ENCODE data around the gene TSHZ2. TPM values are rescaled to one million over a fixed set of nuclear protein-coding genes. Genes with fewer than 3 reads are reported as not detected.

The TSHZ2 gene
- total RNA-seq, 1 experiment from 2014 or later: 0.07 TPM

DNA sequence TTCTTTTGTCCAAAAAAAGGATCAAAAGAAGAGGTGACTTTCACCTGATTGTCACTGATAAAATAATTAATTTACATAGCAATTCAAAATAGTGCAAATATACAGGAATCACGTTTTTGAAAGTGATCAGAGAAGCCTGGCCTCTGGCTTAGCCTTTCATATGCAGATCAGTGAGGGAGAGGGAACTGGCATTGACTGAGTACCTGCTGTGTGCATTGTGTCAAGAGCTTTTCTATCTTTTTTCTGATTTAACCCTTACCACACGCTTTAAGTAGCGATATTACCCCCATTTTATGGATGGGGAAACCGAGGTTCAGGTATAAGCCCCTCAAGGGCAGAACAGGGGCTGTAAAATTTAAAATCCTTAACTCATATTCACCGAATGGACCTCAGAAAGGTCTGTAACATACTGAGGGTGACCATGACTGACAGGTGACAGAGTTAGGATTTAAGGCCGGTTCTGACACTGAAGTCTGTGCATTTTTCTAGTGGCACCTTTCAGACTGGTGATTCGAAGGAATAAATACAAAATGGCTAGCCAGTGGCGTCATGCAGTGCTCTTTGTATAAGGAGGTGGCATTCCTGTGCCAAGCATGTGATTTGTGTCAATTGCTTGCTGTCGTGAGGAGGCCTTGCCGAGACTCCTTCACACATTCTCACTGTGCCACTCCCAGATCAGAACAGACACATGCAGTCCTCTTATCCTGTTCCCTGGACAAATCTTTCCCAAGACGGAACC is 310.2 kb downstream of the TSHZ2 start:
- no peak for TF ChIP-seq SIN3A (IDR thresholded peaks at IDR 0.05; ENCODE audit: low read depth)
- TF ChIP-seq SP1 (IDR thresholded peaks at IDR 0.05; ENCODE audit: low read depth): no peak
- TF ChIP-seq ZFX (IDR thresholded peaks at IDR 0.05): no peak
- TF ChIP-seq CEBPB (IDR thresholded peaks at IDR 0.05; ENCODE audit: low read depth): no peak
- no peak for TF ChIP-seq TCF7L2 (IDR thresholded peaks at IDR 0.05; ENCODE audit: borderline replicate concordance, extremely low read depth, insufficient read depth, insufficient read length)
- TF ChIP-seq POLR2AphosphoS5 (IDR thresholded peaks at IDR 0.05; ENCODE audit: low read depth, low read length): no peak
- no peak for TF ChIP-seq MAX (IDR thresholded peaks at IDR 0.05)
- TF ChIP-seq ELF1 (IDR thresholded peaks at IDR 0.05; ENCODE audit: borderline replicate concordance, low read depth): no peak
- TF ChIP-seq ATF3 (IDR thresholded peaks at IDR 0.05): no peak
- no peak for TF ChIP-seq POLR2A (IDR thresholded peaks at IDR 0.05; ENCODE audit: borderline replicate concordance, extremely low read depth, insufficient read depth, insufficient read length)
- no peak for TF ChIP-seq ZNF274 (IDR thresholded peaks at IDR 0.05; ENCODE audit: low read depth, low read length)
- no peak for TF ChIP-seq CTCF (IDR thresholded peaks at IDR 0.05 in 2 of 3, conservative IDR thresholded peaks at IDR 0.05 in 1 of 3; ENCODE audit: borderline replicate concordance in 1 of 3, insufficient read depth in 1 of 3, low read depth in 2 of 3, low read length in 2 of 3)
- TF ChIP-seq EZH2phosphoT487 (IDR thresholded peaks at IDR 0.05; ENCODE audit: borderline replicate concordance): no peak
- no peak for TF ChIP-seq JUND (IDR thresholded peaks at IDR 0.05)
- no peak for TF ChIP-seq EGR1 (IDR thresholded peaks at IDR 0.05; ENCODE audit: low read depth)
- no peak for TF ChIP-seq FOSL1 (IDR thresholded peaks at IDR 0.05; ENCODE audit: low read depth)
- TF ChIP-seq ZBTB33 (IDR thresholded peaks at IDR 0.05; ENCODE audit: extremely low read depth, insufficient replicate concordance, low read length): no peak
- Histone ChIP-seq H3K4me1 (ENCODE audit: control insufficient read depth in 1 of 2, insufficient read depth in 2 of 2, low read length in 2 of 2) (no peaks in the 10 kb centered on the region), H3K4me3 (replicated peaks in 1 of 2; ENCODE audit: low read depth in 1 of 2, low read length in 2 of 2) (no peak overlapping the region), H3K9me2 (ENCODE audit: insufficient read depth) (no peaks in the 10 kb centered on the region), H3K9ac (ENCODE audit: low read length) (no peak overlapping the region), H3K27ac (ENCODE audit: low read depth, low read length) (no peak overlapping the region), H3K9me3 (ENCODE audit: control insufficient read depth in 1 of 2, insufficient read depth in 1 of 2, low read depth in 1 of 2, low read length in 2 of 2) (no peaks in the 10 kb centered on the region), H3K79me2 (ENCODE audit: insufficient read depth, low read length) (no peaks in the 10 kb centered on the region), H3K4me2 (ENCODE audit: low read length) (no peak overlapping the region), H3K27me3 (ENCODE audit: insufficient read depth, low read length) (peaks cover 46% of the 10 kb centered on the region), H3K36me3 (ENCODE audit: control insufficient read depth in 1 of 2, insufficient read depth in 2 of 2, low read length in 2 of 2) (no peaks in the 10 kb centered on the region), H2AFZ (ENCODE audit: low read depth, low read length, poor library complexity, severe bottlenecking) (no peak overlapping the region), H4K20me1 (ENCODE audit: insufficient read depth) (no peaks in the 10 kb centered on the region)
- ChIA-PET POLR2A (no interaction called here), CTCF (no interaction called here), RAD21 (ENCODE audit: low non-redundant PET in 1 of 2, low total read pairs in 2 of 2, uncharacterized antibody in 2 of 2, unreplicated experiment in 2 of 2) (no interaction called here)
- no peak for DNase-seq (ENCODE audit: low read depth, low spot score)
- ATAC-seq: no peak
- intact Hi-C loops (cut with micrococcal nuclease): no loop called here
- no TSS peak for BruUV-seq (replicated peaks)

All from HCT116 (cell line).